GM21737 (cell line): ENCODE measurements around the gene PRKCA.
"Not testable (repeated sequence)": the region's sequence is repeated elsewhere in the genome, so short reads cannot be mapped to it uniquely, and the experiment has no call there.

Source experiments
- ATAC-seq: cut with Tn5 transposase; IDR thresholded peaks from one replicate; pipeline ENCODE4 v1.9.1; 2021; ENCODE audit warnings: mild to moderate bottlenecking, moderate library complexity; ENCODE audit not compliant: unreplicated experiment

PRKCA gene

GRCh38 chr17:66349521-66350254, 47.3 kb downstream of the PRKCA start:
- no peak for ATAC-seq

- ATAC-seq = not testable (repeated sequence)
Observed at GRCh38 chr17:66350576-66350975, 48.2 kb downstream of the PRKCA start.

GRCh38 chr17:66351033-66351432, 48.6 kb downstream of the PRKCA start:
- ATAC-seq = no peak

GRCh38 chr17:66351701-66352100, 49.3 kb downstream of the PRKCA start:
- no peak for ATAC-seq

- ATAC-seq = no peak
Observed at GRCh38 chr17:66353937-66354401, 51.6 kb downstream of the PRKCA start.

- no peak for ATAC-seq
Observed at GRCh38 chr17:66354472-66354871, 52.1 kb downstream of the PRKCA start.

GRCh38 chr17:66354981-66355380, 52.6 kb downstream of the PRKCA start:
- ATAC-seq = no peak

GRCh38 chr17:66355510-66355909, 53.1 kb downstream of the PRKCA start:
- no peak for ATAC-seq

- ATAC-seq = no peak
Observed at GRCh38 chr17:66357037-66357436, 54.6 kb downstream of the PRKCA start.

GRCh38 chr17:66359351-66359750, 56.9 kb downstream of the PRKCA start:
- ATAC-seq = no peak

- not testable (repeated sequence) for ATAC-seq
Observed at GRCh38 chr17:66360961-66361565, 58.6 kb downstream of the PRKCA start.

GRCh38 chr17:66364508-66364907, 62.1 kb downstream of the PRKCA start:
- ATAC-seq = no peak

- ATAC-seq = no peak
Observed at GRCh38 chr17:66364990-66365490, 62.6 kb downstream of the PRKCA start.

- no peak for ATAC-seq
Observed at GRCh38 chr17:66365903-66366302, 63.5 kb downstream of the PRKCA start.

- no peak for ATAC-seq
Observed at GRCh38 chr17:66367107-66367506, 64.7 kb downstream of the PRKCA start.

- no peak for ATAC-seq
Observed at GRCh38 chr17:66369830-66370229, 67.4 kb downstream of the PRKCA start.

GRCh38 chr17:66371561-66371960, 69.1 kb downstream of the PRKCA start:
- no peak for ATAC-seq

- ATAC-seq = no peak
Observed at GRCh38 chr17:66372182-66372581, 69.8 kb downstream of the PRKCA start.

GRCh38 chr17:66373079-66373478, 70.7 kb downstream of the PRKCA start:
- ATAC-seq = no peak

- ATAC-seq = no peak
Observed at GRCh38 chr17:66373944-66374817, 71.8 kb downstream of the PRKCA start.

- no peak for ATAC-seq
Observed at GRCh38 chr17:66375121-66375520, 72.7 kb downstream of the PRKCA start.
